Kidney glomerular epithelial cell (primary cell): ENCODE measurements around the gene DZIP1.

Source experiments
- DNase-seq: peaks from one replicate; lab custom pipeline; 2025; lab: John Stamatoyannopoulos, UW

The DZIP1 gene

DNA sequence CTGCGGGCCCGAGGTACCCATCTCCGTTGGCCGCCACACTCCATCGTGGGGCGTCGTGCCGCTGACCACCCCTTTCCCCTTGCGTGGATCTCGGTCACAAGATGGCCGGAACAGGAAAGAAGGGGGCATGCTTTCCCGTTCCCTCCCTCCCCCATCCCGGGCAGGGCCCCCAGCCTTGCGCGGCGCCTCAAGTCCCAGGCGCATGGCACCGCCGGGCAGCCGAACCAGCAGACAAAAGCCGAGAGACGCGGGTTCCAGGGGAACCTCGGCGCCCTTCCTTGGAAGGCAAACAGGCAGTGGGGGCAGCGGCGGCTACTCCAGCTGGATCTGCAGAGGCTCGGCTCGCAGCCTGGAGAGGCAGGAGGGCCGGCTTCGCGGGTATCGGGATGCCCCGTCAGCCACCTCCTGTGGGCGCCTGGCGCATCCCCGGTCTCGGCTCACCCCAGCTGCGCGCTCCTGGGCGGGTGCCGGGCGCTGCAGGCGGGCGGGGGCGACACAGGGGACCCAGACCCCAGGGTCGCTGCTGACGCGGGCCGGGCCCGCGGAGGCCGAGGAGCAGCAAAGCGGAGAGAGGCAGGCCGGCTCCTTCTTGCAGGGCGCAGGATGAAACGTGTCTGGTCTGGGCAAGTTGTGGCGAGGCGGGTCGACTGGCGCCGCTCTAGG, 439 bp downstream of the DZIP1 start:
- peak; percentile 60 for DNase-seq

DNA sequence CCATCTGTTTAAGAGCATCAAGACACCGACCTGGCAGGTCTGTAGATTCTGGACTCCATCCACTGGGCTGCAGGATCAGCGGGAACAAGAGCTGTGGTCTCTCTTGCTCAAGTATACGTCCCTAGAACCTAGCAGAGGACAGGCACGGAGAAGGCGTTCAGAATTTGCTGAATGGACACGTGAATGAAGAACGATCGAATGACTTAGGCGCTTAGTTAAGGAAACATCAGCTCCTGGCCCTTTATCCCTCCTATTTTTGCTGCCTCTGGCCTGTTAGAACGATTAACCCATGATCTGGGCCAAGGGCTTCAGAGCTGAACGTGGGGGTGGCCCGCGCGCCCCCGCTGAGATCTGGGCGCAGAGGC, 953 bp downstream of the DZIP1 start:
- DNase-seq: peak; percentile 60

DNA sequence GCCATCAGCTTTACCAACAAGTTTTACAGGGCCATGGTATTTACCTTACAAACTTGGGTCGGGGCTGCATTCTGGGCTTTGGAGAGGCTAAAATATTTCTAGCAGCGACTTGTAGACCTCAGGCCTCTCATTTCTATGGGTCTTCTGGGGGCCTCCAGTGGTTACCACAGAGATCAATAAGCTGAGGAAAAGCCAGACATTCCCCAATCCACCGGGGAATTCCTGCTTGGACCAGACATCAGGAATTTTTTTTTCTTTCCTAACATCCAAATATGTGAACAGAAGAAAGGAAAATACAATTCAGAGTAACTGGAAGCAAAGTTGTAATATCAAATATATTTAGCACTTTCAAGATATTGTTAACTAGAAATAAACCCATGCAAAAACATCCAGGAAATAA, 1.5 kb downstream of the DZIP1 start:
- no peak for DNase-seq

DNA sequence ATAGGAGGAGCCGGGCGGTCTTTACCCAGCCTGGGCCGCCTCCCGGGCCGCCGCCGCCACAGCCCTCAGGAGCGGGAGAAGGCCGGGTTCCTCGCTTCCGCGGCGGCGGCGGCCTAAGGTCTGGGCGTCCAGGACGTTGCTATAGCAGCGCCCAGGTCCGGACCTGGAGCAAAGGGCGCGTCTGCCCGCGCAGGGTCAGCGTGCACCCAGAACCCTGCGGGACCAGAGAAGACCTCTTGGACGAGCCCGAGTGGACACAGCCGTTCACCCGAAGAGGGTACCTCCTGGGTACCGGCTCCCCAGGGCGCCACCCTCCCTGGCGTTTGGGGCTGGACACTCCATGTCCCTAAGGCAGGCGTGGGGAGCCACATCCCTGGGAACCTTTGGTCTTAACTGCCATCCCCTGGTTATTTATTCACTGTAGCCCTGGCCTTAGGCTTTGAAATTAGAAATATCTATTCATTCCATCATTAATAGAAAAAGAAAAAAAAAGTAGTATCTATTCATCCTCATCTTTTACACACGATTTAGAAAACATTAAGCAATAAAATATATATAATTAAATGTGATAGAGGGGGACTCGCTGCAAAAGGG, 2.4 kb downstream of the DZIP1 start:
- peak; percentile 11 for DNase-seq

- DNase-seq: peak; percentile 66
Measured at GRCh38 chr13:95641291-95642027, 3.0 kb downstream of the DZIP1 start.

DNA sequence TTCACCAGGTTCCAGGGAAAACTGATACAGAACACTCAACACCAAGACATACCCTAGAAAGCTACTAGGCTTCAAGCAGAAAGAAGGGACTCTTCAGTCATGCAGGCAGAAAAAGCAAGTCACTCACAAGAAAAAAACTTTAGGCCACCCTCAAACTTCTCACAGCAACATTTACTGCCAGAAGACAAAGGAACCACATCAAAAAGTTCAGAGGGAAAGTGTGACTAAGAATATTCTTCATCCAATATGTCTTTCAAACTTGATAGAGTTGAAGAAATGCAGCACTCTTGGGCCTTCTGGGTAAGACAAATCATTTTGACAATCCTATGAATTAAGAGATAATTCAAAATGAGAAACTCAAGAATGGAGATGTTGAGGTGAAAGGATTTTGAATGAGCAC, 7.7 kb downstream of the DZIP1 start:
- no peak for DNase-seq

GRCh38 chr13:95630593-95630992, 13.9 kb downstream of the DZIP1 start:
- DNase-seq: no peak

- DNase-seq: no peak
Measured at GRCh38 chr13:95629071-95629470, 15.4 kb downstream of the DZIP1 start.

DNA sequence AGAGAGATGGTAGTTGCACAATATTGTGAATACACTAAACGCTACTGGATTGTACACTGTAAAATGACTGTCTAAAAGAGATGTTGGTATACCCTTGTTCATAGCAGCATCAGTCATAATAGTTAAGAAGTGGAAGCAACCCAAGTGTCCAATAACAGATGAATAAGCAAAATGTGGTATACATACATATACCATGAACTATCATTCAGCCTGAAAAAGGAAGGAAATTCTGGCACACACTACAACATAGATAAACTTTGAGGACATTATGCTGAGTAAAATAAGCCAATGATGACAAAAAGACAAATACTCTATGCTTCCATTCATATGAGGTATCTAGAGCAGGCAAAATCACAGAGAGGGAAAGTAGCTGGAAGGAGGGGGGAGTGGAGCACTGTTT, 16.0 kb downstream of the DZIP1 start:
- DNase-seq: no peak

DNA sequence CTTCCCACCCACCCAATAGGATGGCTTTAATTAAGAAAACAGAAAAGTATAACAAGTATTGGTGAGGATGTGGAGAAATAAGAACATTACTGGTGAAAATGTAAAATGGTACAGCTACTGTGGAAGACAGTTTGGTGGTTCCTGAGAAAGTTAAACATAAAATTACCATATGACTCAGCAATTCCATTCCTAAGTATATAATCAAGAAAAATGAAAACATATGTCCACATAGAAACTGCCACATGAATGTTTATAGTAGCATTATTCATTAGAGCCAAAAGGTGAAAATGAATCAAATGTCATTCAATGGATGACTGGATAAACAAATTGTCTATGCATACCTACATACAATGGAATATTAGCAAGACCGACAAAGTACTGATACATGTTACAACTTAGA, 16.9 kb downstream of the DZIP1 start:
- no peak for DNase-seq

GRCh38 chr13:95626768-95627167, 17.7 kb downstream of the DZIP1 start:
- no peak for DNase-seq

DNA sequence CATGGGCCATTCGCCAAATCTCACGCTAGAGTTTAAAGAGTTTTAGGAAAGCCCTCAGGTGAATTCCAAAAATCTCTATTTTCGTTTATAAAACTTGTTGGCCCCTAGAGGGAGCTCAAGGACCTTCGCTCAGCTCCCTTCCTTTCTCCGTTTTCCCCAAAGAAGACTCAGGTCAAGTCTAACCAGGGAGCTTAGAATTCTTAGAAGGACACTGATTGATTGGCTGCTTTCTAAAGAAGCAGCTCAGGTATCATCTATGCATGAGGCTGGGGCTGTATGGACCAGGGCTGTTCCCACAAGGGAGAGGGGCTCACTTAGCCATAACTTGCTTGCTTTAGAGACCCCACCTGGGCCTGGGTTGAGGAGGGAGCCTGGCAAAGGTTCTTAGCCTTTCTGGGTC, 20.5 kb downstream of the DZIP1 start:
- DNase-seq: peak; percentile 45

- DNase-seq: peak; percentile 97
Measured at GRCh38 chr13:95623141-95623540, 21.4 kb downstream of the DZIP1 start.

DNA sequence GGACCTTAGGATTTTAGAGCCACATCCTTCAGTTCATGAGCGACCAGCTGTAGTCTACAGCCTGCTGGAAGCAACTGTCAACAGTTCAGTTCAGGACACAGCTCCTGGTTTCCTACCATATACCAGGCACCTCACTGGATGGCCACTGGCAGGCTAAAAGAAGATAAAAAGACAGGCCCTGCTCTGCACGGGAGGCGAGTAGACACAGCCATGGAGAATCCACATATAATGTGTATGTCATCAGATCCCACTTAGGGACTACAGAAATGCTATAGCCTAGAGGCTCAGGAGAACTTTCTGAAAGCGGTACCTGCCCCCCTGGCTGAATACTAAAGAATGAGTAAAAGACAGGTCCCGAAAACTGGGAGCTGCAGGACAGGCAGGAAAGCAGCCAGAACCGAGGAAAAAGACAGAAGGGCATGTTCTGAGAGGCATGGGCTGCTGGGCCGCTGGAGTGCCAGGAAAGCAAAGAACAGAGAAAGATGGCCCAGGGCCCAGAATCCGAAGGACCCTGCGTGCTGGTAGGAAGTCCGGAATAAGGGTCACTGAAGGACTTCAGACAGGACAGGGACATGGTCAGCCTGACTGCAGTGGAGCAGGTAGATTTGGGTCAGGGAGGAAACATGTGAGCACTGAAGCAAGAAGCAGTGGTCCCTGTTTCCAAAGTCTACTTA, 23.5 kb downstream of the DZIP1 start:
- no peak for DNase-seq

GRCh38 chr13:95620030-95620824, 24.3 kb downstream of the DZIP1 start:
- no peak for DNase-seq

GRCh38 chr13:95615539-95615938, 29.0 kb downstream of the DZIP1 start:
- DNase-seq: no peak

GRCh38 chr13:95614641-95615245, 29.8 kb downstream of the DZIP1 start:
- no peak for DNase-seq

DNA sequence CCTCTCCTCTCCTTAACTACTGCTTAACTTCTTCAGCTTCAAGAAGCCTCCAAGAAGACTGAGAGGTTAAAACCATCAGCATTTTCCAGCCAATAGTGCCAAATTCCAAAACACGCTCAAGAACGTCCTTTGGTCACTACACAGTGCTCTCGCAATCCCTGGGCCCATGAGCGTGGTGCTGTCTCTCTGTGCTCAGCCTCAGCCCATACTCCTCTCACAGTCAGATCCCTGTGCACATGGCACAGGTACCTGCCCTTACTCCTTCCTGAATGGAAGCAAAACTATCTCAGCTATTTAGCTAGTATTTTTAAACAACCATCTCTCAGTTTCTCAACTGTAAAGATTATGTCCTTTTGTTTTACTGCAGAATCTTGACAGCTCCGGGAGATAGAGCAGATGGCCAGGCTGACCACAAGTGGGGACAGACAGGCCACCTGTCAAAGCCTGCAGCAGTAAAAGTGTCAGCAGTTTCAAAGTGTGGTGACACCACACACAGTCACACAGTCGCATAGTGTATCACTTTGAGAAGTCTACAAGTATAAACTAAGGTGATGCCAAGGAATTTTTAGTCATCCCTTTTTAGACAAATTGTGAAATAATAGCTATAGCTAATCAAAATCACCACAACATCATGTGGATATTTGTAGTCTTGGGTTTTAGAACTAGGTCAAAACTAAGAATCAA, 35.7 kb downstream of the DZIP1 start:
- DNase-seq: no peak

DNA sequence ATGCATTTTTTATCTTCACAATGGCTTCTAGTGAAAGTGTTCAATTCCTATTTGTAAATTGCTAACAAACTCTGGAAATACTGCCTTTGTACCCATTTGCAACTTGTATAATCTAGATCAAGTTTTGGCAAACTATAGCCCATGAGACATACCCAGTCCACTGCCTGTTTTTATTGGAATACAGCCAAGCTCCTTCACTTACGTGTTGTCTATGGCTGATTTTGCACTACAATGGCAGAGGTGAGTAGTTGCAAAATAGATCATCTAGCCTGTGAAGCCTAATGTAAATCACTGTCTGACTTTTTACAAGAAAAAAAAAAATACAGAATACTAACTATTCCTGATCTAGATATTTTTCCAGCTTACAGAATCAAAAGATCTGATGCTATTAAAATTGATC, 37.1 kb downstream of the DZIP1 start:
- peak; percentile 78 for DNase-seq

DNA sequence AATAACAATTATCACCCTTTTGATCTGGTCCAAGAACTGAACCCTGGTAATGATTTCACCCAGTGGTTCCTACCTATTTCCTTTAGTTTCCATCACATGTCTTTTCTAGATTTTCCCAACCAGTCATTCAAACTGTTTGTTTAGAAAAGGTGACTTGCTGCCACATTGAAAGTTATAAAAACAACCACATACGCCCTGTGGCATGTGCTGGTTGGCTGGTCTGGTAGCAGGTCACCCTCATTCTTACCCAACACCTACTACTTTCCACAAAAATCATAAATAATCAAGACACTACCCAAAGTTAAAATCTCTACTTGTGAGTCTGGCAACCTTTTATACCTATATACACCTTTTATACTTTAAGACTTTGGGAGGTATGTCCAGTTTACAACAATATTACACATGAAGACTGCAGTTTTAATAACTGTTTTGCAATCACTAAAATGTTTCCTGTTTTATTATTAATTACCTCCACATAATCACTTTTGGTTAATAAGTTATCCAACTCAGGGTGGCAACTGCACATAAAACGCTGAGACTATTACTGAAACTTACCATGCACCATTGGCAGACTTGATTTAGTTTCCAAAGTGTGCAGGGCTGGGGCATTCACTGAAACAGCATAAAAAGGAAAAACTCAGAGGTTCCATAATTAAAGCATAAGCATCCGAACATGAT, 38.9 kb downstream of the DZIP1 start:
- DNase-seq: peak; percentile 58

GRCh38 chr13:95604556-95604915, 40.0 kb downstream of the DZIP1 start:
- DNase-seq: peak; percentile 51
